ENCODE measurements around the gene ARID1B. TPM values are rescaled to one million over a fixed set of nuclear protein-coding genes. Genes with fewer than 3 reads are reported as not detected.

The ARID1B gene
- total RNA-seq, 1 experiment from 2014 or later: 58.8 TPM

- Mint-ChIP-seq H3K9me3 (ENCODE audit: unreplicated experiment) (no peaks in the 10 kb centered on the region), H3K4me3 (ENCODE audit: unreplicated experiment) (peak overlapping the region; percentile 92), H3K36me3 (ENCODE audit: insufficient read depth, unreplicated experiment) (peaks cover 6% of the 10 kb centered on the region), H3K27me3 (ENCODE audit: insufficient read depth, unreplicated experiment) (no peaks in the 10 kb centered on the region), H3K4me1 (ENCODE audit: low read depth, unreplicated experiment) (no peaks in the 10 kb centered on the region), H3K27ac (ENCODE audit: unreplicated experiment) (peak overlapping the region; percentile 78)
- Histone ChIP-seq H3K4me1 (peaks cover 10% of the 10 kb centered on the region; the same call in 1 of the 2 replicates), H3K36me3 (ENCODE audit: control insufficient read depth, insufficient read depth, low read length) (no peaks in the 10 kb centered on the region), H3K27me3 (replicated peaks; ENCODE audit: control insufficient read depth, insufficient read depth, low read length) (no peaks in the 10 kb centered on the region), H3K9me3 (no peaks in the 10 kb centered on the region), H3K4me3 (ENCODE audit: low read depth, low read length) (peak overlapping the region; percentile 88; the same call in 1 of the 2 replicates)
- DNase-seq: no peak
- no peak for TF ChIP-seq CTCF (IDR thresholded peaks at IDR 0.05; ENCODE audit: insufficient read depth in 1 of 2, low read depth in 1 of 2, low read length in 1 of 2, severe bottlenecking in 1 of 2, unreplicated experiment in 1 of 2)
- intact Hi-C loops (cut with micrococcal nuclease; ENCODE audit: unreplicated experiment): loop anchor here (1.0 to 5.0 kb wide), 3 partner anchors 101 to 241 kb away; no protein-coding TSS in a partner anchor
- no TSS peak for BruUV-seq (replicated peaks)
- ChIA-PET CTCF (no interaction called here), POLR2A (no interaction called here)
Measured at GRCh38 chr6:156780962-156781853, 4.0 kb downstream of the ARID1B start.

GRCh38 chr6:156781861-156782631 lies 4.9 kb downstream of the ARID1B start:
- no peaks in the 10 kb centered on the region for H3K4me1 Mint-ChIP-seq (ENCODE audit: low read depth, unreplicated experiment)
- no peaks in the 10 kb centered on the region for H3K27me3 Mint-ChIP-seq (ENCODE audit: insufficient read depth, unreplicated experiment)
- H3K9me3 Mint-ChIP-seq (ENCODE audit: unreplicated experiment): no peaks in the 10 kb centered on the region
- H3K4me3 Mint-ChIP-seq (ENCODE audit: unreplicated experiment): no peak overlapping the region
- H3K27ac Mint-ChIP-seq (ENCODE audit: unreplicated experiment): no peak overlapping the region
- no peak overlapping the region for H3K4me3 ChIP-seq (ENCODE audit: low read depth, low read length)
- H3K4me1 ChIP-seq: peaks cover 10% of the 10 kb centered on the region; the same call in 1 of the 2 replicates
- no peaks in the 10 kb centered on the region for H3K36me3 ChIP-seq (ENCODE audit: control insufficient read depth, insufficient read depth, low read length)
- POLR2A ChIA-PET: no interaction called here
- DNase-seq: no peak
- BruUV-seq (replicated peaks): no TSS peak
- CTCF ChIA-PET: no interaction called here
- TF ChIP-seq CTCF (IDR thresholded peaks at IDR 0.05; ENCODE audit: insufficient read depth in 1 of 2, low read depth in 1 of 2, low read length in 1 of 2, severe bottlenecking in 1 of 2, unreplicated experiment in 1 of 2): no peak
- no peaks in the 10 kb centered on the region for H3K9me3 ChIP-seq
- H3K36me3 Mint-ChIP-seq (ENCODE audit: insufficient read depth, unreplicated experiment): peaks cover 6% of the 10 kb centered on the region
- H3K27me3 ChIP-seq (replicated peaks; ENCODE audit: control insufficient read depth, insufficient read depth, low read length): no peaks in the 10 kb centered on the region
- intact Hi-C loops (cut with micrococcal nuclease; ENCODE audit: unreplicated experiment): loop anchor here (5.0 kb wide), 2 partner anchors 100 to 150 kb away; no protein-coding TSS in a partner anchor

GRCh38 chr6:156782691-156783320 lies 5.6 kb downstream of the ARID1B start:
- Histone ChIP-seq H3K9me3 (no peaks in the 10 kb centered on the region), H3K4me1 (peaks cover 10% of the 10 kb centered on the region; the same call in 1 of the 2 replicates), H3K27me3 (replicated peaks; ENCODE audit: control insufficient read depth, insufficient read depth, low read length) (no peaks in the 10 kb centered on the region), H3K36me3 (ENCODE audit: control insufficient read depth, insufficient read depth, low read length) (no peaks in the 10 kb centered on the region; the same call in 1 of the 2 replicates), H3K4me3 (ENCODE audit: low read depth, low read length) (no peak overlapping the region)
- no peaks in the 10 kb centered on the region for H3K9me3 Mint-ChIP-seq (ENCODE audit: unreplicated experiment)
- no peak overlapping the region for H3K27ac Mint-ChIP-seq (ENCODE audit: unreplicated experiment)
- H3K4me1 Mint-ChIP-seq (ENCODE audit: low read depth, unreplicated experiment): no peaks in the 10 kb centered on the region
- no peak for DNase-seq
- H3K4me3 Mint-ChIP-seq (ENCODE audit: unreplicated experiment): no peak overlapping the region
- no TSS peak for BruUV-seq (replicated peaks)
- TF ChIP-seq CTCF (IDR thresholded peaks at IDR 0.05; ENCODE audit: insufficient read depth in 1 of 2, low read depth in 1 of 2, low read length in 1 of 2, severe bottlenecking in 1 of 2, unreplicated experiment in 1 of 2): no peak
- CTCF ChIA-PET: no interaction called here
- POLR2A ChIA-PET: no interaction called here
- intact Hi-C loops (cut with micrococcal nuclease; ENCODE audit: unreplicated experiment): loop anchor here (5.0 kb wide), 2 partner anchors 99 to 149 kb away; no protein-coding TSS in a partner anchor
- H3K36me3 Mint-ChIP-seq (ENCODE audit: insufficient read depth, unreplicated experiment): peaks cover 6% of the 10 kb centered on the region
- H3K27me3 Mint-ChIP-seq (ENCODE audit: insufficient read depth, unreplicated experiment): no peaks in the 10 kb centered on the region

All from Caco-2 (cell line).